NCI-H526 (cell line): ENCODE results near the gene BORCS5.
"Not testable (repeated sequence)": the region's sequence is repeated elsewhere in the genome, so short reads cannot be mapped to it uniquely, and the experiment has no call there.

ENCODE experiments used
- DNase-seq, 2 experiments: peaks; one replicate each; lab custom pipeline; 2025; lab: John Stamatoyannopoulos, UW

Gene BORCS5

GRCh38 chr12:12488296-12488695 lies 131.4 kb downstream of the BORCS5 start:
- no peak for DNase-seq

- no peak for DNase-seq
Measured at GRCh38 chr12:12488823-12489550, 132.1 kb downstream of the BORCS5 start.

GRCh38 chr12:12491606-12492005 lies 134.7 kb downstream of the BORCS5 start:
- DNase-seq, result no peak

- DNase-seq, result no peak
Measured at GRCh38 chr12:12492547-12492946, 135.7 kb downstream of the BORCS5 start.

- DNase-seq, result no peak
Measured at GRCh38 chr12:12495536-12495935, 138.7 kb downstream of the BORCS5 start.

DNA sequence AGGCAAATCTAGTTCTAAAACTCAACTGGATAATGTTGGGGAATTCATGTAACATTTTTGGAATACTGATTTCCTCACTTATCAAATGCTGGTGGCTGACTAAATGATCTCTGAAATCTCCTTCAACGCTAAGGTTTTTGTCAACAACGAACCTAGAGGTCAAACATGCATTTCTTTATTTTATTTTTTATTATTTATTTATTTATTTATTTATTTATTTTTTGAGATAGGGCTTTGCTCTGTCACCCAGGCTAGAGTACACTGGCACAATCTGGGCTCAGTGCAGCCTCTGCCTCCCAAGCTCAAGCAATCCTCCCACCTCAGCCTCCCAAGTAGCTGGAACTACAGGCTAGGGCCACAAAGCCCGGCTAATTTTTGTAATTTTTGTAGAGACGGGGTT lies 141.3 kb downstream of the BORCS5 start:
- no peak for DNase-seq

- no peak for DNase-seq
Measured at GRCh38 chr12:12499909-12500604, 143.2 kb downstream of the BORCS5 start.

GRCh38 chr12:12501121-12501520 lies 144.2 kb downstream of the BORCS5 start:
- DNase-seq, result no peak

- not testable (repeated sequence) for DNase-seq
Measured at GRCh38 chr12:12502130-12502814, 145.4 kb downstream of the BORCS5 start.

DNA sequence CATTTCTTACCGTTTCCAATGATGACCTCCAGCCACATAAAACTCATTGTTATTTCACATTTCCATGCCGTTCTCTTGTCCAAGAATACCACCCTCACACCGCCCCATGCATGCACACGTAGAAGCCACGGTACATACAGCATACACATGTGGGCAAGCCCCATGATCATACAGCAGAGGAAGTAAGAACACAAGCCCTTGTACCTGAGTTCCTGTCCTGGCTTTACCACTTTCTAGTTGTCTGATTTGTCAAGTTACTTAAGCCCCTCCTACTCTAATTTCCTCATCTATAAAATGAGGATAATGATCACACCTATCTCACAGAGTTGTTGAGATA lies 145.9 kb downstream of the BORCS5 start:
- no peak for DNase-seq

DNA sequence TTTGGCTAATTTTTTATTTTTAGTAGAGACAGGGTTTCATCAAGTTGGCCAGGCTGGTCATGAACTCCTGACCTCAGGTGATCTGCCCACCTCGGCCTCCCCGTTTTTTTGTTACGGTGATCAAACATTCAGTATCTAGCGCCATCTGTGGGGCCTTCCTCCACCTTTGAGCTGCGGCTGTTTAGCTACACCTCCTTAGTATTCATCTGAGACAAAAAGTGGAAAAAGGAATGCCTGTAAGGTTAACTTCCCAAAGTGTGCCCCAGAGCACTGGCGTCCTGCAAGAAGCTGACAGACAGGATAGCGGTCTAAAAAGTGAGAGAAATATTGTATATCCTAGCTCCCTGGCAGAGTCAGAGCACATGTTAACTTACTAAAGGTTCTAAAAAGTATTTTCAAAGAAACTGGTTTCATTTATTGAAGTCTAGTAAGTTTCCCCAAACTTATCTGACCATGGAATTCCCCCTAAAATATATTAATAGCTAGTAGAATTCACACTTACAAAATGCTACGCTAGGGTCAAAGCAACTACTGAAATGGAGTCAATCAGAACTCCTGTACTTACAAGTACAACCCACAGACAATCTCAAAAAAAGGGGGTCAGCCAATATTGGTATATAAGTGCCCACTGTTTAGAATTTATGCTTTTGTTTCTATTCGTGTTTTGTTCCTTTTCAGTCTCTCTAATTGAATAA lies 146.7 kb downstream of the BORCS5 start:
- no peak for DNase-seq

- peak; percentile 17 to 50 for DNase-seq
Measured at GRCh38 chr12:12505544-12506495, 148.9 kb downstream of the BORCS5 start.

- DNase-seq, result no peak
Measured at GRCh38 chr12:12506496-12506890, 149.6 kb downstream of the BORCS5 start.

DNA sequence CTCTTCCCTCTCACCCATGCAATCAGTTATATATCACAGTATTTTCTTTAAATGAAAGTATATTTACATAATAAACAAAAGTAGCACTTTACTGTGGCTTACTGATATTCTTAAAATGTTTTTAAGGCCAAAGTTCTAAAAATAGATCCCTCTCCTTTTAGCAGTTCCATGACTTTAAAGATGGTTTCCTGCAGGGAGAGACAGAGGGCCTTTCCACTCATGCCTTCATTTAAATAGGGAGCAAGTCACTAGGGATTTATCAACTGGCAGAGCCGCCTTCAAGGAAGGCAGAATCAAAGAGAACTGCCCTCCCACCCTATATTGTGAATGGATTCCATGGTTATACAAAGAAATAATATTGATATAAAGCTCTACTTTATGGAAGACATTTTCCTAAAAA lies 150.2 kb downstream of the BORCS5 start:
- DNase-seq, result peak; percentile 20 to 24

- DNase-seq, result no peak
Measured at GRCh38 chr12:12508612-12509011, 151.7 kb downstream of the BORCS5 start.

DNA sequence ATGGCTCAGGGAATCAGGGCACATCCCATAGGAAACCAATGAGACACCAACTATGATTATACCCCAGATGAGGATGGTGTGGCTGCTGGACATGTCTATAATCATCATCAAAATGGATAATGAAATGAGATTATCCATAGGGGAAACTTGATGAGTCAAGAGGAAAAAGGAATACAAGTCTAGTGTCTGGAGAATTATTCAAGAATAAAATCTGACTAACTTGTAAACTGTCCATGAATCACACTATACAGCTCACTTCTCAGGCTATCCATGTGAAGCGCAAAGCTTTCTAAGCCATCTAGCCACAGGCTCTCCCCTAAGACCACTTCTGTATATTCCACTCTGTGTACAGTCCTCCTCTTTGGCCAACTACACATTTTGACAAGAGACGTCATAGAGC lies 153.3 kb downstream of the BORCS5 start:
- DNase-seq, result no peak

DNA sequence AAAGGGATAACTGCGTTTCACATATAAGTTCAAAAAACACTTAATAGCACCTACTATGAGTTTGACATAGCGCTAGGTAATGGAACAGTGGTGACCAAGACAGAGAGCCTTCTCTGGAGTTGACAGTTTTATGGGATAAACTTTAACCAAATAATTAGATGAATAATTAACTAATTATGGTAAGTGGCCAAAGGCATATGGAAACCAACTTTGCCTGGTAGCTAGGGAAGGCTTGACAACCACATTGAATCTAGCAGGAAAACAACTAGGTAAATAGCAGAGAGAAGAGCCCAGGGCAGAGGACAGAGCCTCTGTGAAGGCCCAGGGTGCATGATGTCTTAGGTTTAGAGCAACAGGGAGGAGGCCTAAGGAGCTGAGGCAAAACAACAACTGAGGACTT lies 153.7 kb downstream of the BORCS5 start:
- DNase-seq, result peak in 1 of 2 experiments; percentile 6

DNA sequence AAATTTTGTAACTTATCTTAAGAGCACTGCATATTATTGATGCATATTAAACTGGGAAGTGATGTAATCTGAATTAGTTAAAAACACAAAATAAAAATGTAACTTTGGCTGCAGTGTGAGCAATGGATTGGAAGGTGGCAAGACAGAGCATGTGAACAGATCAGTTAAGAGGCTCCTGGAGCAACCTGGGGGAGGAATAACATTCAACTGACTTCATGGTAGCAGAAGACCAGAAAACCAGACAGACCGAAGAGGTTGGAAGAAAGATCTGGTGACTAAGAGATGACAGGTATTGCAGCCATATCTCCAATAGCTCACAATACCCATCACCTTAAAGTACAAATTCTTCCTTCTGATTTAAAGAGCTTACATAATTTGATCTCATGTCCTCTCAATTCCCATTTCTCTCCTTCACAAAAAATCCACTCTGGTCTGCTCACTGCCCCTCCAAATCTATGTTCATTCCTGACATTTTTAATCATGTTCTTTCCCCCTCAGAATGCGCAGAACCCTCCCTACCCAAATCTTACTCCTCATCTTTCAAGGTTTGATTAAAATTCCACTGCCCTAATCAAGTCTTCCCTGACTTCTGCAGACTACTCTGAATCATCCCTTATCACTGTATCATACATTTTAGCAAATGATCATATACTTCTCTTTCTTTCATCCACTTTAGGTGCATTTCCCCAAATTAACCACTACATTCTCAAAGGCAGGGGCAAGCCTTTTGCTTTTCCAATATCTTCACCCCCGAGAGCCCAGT lies 154.3 kb downstream of the BORCS5 start:
- DNase-seq, result no peak

DNA sequence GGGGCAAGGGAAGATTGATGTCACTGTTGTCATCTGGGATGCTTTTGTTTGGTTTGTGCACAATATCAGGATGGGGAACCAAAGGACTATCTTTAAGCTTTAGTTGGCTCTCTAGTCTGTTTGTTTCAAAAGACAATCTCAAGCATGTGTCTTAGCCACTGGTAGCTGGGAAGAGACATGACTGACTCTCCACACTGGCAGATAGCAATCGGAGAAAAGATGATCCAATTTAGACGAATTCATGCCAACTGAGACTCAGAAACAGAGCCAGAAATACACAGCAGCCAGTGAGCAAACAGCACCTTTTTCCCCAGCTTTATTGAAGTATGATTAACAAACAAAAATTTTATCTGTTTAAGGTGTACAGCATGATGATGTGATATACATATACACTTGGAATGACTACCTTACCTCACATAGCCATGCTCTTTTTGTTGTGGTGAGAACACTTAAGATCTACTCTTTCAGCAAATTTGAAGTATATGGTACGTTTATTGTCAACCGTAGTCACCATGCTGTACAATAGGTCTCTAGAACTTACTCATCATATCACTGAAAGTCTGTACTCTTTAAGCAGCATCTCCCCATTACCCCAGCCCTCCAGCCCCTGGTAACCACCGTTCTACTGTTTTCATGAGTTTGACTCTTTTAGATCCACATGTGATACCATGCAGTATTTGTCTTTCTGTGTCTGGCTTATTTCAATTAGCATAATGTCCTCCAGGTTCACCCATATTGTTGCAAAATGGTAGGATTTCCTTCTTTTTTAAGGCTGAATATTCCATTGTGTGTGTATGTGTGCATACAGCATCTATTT lies 155.2 kb downstream of the BORCS5 start:
- no peak for DNase-seq
